ENCODE measurements around the gene WNT7A. TPM values are rescaled to one million over a fixed set of nuclear protein-coding genes. Genes with fewer than 3 reads are reported as not detected.

WNT7A gene
- total RNA-seq, 1 donor from 2014 or later: not detected

GRCh38 chr3:13822871-13823585 is 56.8 kb downstream of the WNT7A start:
- no peak overlapping the region for H3K27ac ChIP-seq
- H3K27me3 ChIP-seq: no peaks in the 10 kb centered on the region
- intact Hi-C loops (cut with DNase I): no loop called here
- no peak for TF ChIP-seq CTCF (IDR thresholded peaks at IDR 0.05)
- no peaks in the 10 kb centered on the region for H3K36me3 ChIP-seq
- no peaks in the 10 kb centered on the region for H3K9me3 ChIP-seq
- no peak for DNase-seq (ENCODE audit: low spot score in 2 of 2)
- no peaks in the 10 kb centered on the region for H3K4me1 ChIP-seq
- no peak overlapping the region for H3K4me3 ChIP-seq

- no peak overlapping the region for H3K4me3 ChIP-seq
- H3K27me3 ChIP-seq: no peaks in the 10 kb centered on the region
- intact Hi-C loops (cut with DNase I): no loop called here
- H3K27ac ChIP-seq: no peak overlapping the region
- H3K36me3 ChIP-seq: no peaks in the 10 kb centered on the region
- H3K4me1 ChIP-seq: no peaks in the 10 kb centered on the region
- no peak for DNase-seq (ENCODE audit: low spot score in 2 of 2)
- no peak for TF ChIP-seq CTCF (IDR thresholded peaks at IDR 0.05)
- H3K9me3 ChIP-seq: peaks cover 0 to 1% of the 10 kb centered on the region in 2 donors
Observed at GRCh38 chr3:13822042-13822441, 57.8 kb downstream of the WNT7A start.

GRCh38 chr3:13821126-13821525 is 58.7 kb downstream of the WNT7A start:
- TF ChIP-seq CTCF (IDR thresholded peaks at IDR 0.05): no peak
- Histone ChIP-seq H3K4me1 (no peaks in the 10 kb centered on the region), H3K4me3 (no peak overlapping the region), H3K36me3 (no peaks in the 10 kb centered on the region), H3K9me3 (peaks cover 4 to 7% of the 10 kb centered on the region in 2 donors), H3K27ac (no peak overlapping the region), H3K27me3 (no peaks in the 10 kb centered on the region)
- intact Hi-C loops (cut with DNase I): no loop called here
- no peak for DNase-seq (ENCODE audit: low spot score in 2 of 2)

- Histone ChIP-seq H3K36me3 (no peaks in the 10 kb centered on the region), H3K4me3 (no peak overlapping the region), H3K27ac (no peak overlapping the region), H3K27me3 (no peaks in the 10 kb centered on the region), H3K4me1 (no peaks in the 10 kb centered on the region), H3K9me3 (peaks cover 25 to 29% of the 10 kb centered on the region in 2 donors)
- no peak for DNase-seq (ENCODE audit: low spot score in 2 of 2)
- no peak for TF ChIP-seq CTCF (IDR thresholded peaks at IDR 0.05)
- intact Hi-C loops (cut with DNase I): no loop called here
Observed at GRCh38 chr3:13818919-13819318, 61.0 kb downstream of the WNT7A start.

- TF ChIP-seq CTCF (IDR thresholded peaks at IDR 0.05): no peak
- intact Hi-C loops (cut with DNase I): no loop called here
- Histone ChIP-seq H3K9me3 (peaks cover 25 to 29% of the 10 kb centered on the region in 2 donors), H3K36me3 (no peaks in the 10 kb centered on the region), H3K4me1 (no peaks in the 10 kb centered on the region), H3K27ac (no peak overlapping the region), H3K27me3 (no peaks in the 10 kb centered on the region), H3K4me3 (no peak overlapping the region)
- no peak for DNase-seq (ENCODE audit: low spot score in 2 of 2)
Observed at GRCh38 chr3:13815088-13815683, 64.7 kb downstream of the WNT7A start.
